Fibroblast of lung (primary cell): ENCODE data around the gene CNTN1.

Source experiments
- CTCF ChIP-seq, 2 donors: IDR thresholded peaks in 1 of 2; conservative IDR thresholded peaks in 1 of 2; 1 replicate in 1 of 2; 2 replicates in 1 of 2; pipeline ENCODE4 v1.5.1; 2011 to 2012; ENCODE audit warnings: low read length in 2 of 2, control low read depth in 1 of 2, inconsistent platforms in 1 of 2, low read depth in 1 of 2, mild to moderate bottlenecking in 1 of 2
- EZH2 ChIP-seq: IDR thresholded peaks from 2 replicates; pipeline ENCODE4 v1.5.1; 2012; ENCODE audit warnings: low read length, control low read depth, mild to moderate bottlenecking; ENCODE audit errors: missing control alignments

GRCh38 chr12:40801082-40801481, 108.8 kb downstream of the CNTN1 start:
- TF ChIP-seq EZH2: no peak
- no peak for TF ChIP-seq CTCF (conservative IDR thresholded peaks at IDR 0.05 in 1 of 2, IDR thresholded peaks at IDR 0.05 in 1 of 2; ENCODE audit: low read depth in 1 of 2, low read length in 2 of 2)
